Stimulated activated CD8-positive, alpha-beta memory T cell treated with anti-CD3 and anti-CD28 coated beads, Interleukin-4, amount 100 ng/mL, for 4 hours (primary cell): Measurements from ENCODE around the gene RASD2.
"Not testable (repeated sequence)": the region's sequence is repeated elsewhere in the genome, so short reads cannot be mapped to it uniquely, and the experiment has no call there.

Source experiments
- DNase-seq, 2 donors: peaks; one replicate each; pipeline ENCODE4 v3.0.0-alpha.2; 2020; ENCODE audit warnings: low read depth in 2 of 2, low spot score in 1 of 2

The RASD2 gene, protein sequence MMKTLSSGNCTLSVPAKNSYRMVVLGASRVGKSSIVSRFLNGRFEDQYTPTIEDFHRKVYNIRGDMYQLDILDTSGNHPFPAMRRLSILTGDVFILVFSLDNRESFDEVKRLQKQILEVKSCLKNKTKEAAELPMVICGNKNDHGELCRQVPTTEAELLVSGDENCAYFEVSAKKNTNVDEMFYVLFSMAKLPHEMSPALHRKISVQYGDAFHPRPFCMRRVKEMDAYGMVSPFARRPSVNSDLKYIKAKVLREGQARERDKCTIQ

DNA sequence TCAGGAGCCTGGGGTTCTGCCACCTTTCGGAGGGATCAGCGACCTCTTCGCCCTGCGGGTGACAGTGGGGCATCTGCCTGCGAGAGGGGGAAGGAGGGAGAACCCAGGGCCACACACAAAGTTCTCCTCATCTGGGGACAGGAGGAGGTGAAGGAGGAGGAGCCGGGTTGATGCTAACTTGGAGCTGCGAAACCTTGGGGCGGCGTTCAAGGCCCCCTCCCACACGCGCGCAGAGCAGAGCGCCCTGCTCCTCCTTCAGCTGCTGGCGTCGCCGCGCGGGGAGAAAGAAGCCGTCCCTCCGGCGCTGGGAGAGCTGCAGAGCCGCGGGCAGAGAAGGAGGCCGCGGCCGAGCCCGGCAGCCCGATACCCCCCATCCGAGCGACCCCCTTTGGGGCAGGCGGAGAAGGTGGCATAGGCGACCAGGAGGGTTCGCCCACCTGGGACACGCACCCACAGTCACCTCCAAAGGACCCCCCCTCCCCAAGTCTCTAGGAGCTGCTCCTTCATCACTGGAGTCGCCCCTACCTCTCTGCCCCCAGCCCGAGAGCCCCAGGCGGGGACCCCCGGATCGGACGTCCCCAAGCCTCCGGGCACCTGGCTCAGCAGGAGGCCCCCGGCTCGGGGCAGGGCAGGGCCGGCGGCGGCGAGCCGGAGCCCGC is at the start of gene RASD2:
TSS of gene RASD2 (plus strand) at position 237 of the 659 bp plus-strand sequence. CDS start 5,979 bp downstream, outside the sequence.
- DNase-seq: no peak

DNA sequence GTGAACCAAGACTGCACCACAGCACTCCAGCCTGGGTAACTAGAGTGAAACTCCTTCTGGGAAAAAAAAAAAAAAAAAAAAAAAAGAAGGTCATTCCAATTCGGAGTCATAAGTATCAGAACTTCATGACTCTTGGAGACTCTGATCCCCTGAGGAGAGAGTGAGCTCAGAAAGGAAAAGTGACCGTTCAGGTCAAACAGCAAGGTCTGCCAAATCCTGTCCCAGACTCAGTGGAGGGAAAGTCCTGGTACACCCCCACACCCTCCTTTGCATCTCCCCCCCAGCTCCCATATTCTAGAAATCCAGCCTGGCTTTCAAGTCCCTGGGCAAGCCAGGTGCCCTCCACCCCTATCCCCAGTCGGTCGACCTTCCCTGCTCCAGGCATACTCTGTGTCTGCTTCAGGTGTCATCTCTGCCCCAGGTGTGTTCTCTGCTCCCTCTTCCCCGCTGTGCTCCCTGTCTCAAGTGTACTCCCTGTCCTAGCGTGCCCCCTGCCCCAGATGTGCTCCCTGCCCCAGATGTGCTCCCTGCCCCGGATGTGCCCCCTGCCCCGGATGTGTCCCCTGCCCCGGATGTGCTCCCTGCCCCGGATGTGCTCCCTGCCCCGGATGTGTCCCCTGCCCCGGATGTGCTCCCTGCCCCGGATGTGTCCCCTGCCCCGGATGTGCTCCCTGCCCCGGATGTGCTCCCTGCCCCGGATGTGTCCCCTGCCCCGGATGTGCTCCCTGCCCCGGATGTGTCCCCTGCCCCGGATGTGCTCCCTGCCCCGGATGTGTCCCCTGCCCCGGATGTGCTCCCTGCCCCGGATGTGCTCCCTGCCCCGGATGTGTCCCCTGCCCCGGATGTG is 49.3 kb upstream of the RASD2 start:
- not testable (repeated sequence) for DNase-seq

DNA sequence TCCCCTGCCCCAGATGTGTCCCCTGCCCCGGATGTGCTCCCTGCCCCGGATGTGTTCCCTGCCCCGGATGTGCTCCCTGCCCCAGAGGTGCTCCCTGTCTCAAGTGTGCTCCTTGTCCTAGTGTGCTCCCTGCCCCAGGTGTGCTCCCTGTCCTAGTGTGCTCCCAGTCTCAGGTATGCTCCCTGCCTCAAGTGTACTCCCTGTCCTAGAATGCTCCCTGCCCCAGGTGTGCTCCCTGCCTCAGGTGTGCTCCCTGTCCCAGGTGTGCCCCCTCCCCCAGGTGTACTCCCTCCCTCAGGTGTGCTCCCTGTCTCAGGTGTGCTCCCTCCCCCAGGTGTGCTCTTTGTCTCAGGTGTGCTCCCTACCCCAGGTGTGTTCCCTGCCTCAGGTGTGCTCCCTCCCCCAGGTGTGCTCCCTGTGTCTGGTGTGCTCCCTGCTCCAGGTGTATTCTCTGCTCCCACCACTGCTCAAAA is 48.7 kb upstream of the RASD2 start:
- DNase-seq: no peak

DNA sequence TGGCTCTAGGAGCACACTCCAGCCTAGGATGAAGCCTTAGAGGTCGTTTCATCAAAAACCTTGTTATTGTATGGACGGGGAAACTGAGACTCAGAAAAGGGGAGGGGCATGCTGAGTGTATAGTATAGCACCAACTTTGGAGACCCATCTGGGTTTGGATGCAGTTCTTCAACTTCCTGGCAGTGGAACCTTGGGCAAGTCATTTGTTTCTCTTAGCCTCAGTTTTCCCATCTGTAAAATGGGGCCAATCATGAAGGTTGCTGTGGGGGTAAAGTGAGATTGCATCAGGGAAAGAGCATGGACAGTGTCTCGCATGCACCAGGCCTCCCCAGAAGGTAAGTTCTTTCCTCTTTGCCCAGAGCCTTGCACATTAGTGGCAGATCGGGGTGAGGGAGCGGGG is 47.6 kb upstream of the RASD2 start:
- no peak for DNase-seq

DNA sequence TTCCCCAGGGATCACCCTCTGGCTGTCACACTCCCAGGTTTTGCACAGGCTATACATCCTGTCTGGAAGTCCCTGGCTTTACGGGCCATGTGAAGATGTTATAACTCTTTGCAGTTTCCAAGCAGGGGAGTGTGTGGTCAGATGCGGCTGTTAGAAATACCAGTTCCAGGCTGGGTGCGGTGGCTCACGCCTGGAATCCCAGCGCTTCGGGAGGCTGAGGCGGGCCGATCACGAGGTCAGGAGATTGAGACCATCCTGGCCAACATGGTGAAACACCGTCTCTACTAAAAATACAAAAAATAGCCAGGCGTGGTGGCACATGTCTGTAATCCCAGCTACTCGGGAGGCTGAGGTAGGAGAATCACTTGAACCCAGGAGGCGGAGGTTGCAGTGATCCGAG is 44.9 kb upstream of the RASD2 start:
- not testable (repeated sequence) for DNase-seq

DNA sequence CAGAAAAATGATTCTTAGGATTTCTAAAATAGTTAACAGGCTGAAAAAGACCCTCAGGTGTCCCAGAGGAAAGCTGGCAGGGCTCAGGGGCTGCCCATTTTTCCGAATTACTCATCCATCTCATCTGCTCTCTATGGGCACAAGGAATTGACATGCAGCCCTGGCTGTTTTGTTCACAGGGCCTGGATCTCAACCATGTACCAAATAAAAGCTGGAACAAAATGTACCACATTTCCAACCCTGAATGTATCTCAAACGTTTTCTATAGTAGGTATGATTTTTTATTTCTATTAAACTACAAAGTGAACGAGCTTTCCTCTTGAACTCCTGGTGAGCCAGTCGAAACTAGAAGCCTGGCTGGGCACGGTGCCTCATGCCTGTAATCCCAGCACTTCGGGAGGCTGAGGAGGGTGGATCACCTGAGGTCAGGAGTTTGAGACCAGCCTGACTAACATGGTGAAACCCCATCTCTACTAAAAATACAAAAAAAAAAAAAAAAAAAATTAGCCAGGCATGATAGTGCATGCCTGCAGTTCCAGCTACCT is 43.8 kb upstream of the RASD2 start:
- no peak for DNase-seq

DNA sequence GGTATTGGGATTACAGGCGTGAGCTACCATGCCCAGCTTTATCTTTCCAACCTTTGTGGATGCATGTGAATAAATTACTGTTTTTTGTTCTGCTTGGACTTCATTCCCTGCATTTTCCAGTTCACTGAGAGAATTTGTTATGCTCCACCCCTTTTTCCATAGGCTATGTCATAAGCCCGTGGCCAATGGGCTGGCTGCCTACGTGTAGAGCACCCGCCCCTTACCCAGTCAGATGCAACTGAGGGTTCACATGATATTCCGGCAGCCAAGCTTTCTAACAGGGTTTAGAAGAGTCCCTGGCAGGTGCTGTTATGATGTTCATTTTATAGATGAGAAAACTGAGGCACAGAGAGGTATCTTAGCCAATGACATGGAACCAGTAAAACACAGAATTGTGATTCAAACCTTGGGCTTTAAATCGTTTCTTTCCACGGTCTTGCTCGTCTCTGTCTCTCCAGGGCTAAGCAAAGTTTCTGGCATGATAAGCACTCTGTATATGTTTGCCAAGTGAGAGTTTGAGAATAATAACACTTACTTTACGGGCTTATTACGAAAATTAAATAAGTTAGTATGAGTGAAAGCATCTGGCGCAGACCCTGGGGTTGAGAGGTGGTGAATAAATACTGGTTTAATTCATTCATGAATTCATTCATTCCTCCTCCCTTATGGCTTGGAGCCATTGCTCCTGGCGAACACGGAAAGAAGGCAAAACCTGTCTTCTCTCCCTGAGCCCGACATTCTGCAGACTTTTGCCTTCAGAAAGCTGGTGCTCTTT is 42.4 kb upstream of the RASD2 start:
- no peak for DNase-seq

DNA sequence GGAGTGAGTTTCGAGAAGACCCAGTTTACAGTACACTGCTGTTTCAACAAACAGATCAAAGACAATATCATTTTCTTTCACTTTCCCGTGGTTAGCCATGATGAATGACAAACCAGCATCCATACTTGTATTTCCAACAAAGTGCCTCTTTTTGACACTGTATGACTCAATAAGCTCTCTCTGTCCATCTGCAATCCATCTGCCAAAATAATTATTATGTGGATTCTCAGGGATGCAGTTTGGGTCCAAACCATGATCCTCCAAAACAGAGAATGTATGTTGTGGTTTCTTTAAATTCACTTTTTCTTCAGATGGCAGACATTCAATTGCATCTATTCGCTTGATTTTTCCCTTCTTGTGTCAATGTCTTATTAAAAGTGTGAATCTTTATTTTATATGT is 37.8 kb upstream of the RASD2 start:
- DNase-seq: no peak

DNA sequence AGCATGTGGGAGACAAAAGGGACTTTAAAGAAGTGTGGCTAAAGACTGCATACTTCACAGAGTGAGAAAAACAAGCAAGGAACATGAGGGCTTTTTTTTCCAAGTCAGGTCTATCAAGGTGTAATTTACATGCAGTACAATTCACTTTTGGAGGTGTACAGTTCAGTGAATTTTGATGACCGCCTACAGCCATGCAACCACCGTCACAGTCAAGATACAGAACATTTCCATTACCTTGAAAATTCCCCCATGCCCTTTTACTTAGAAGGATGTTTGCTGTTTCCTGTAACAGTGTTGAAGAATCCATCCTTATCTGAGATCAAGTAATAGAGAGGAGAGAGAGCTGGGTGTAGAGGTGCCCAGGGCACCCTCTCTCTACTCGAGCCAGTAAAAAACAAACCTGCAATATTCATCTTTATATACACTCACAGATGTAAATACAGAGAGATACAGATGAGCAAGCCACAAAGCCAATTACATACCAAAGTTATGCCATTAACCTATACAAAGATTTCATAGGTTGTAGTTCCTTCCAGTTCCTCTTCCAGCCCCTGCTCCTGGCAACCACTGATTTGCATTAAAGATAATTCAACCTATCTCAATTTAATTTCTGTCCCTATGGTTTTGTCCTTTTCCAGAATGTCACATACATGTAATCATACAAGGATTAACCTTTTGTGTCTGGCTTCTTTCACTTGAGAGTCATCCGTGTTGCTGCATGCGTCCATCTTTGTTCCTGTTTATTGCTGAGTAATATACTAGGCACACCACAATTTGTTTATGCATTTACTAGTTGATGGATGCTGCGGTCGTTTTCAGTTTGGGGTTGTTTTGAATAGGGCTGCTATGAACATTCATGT is 35.0 kb upstream of the RASD2 start:
- DNase-seq: no peak

DNA sequence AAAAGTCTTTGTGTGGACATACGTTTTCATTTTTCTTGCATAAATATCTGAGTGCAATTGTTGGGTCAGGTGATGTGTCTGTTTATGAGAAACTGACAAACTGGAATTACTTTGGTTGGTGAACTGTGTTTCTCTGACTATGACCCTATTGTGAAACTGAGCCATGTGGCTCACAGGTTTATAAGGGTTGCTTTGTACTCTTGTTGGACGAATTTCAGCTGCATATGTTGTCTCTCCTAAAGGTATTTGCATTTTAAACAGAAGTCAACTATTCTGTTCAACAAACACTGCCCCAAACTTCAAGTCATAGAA is 34.4 kb upstream of the RASD2 start:
- DNase-seq: no peak

DNA sequence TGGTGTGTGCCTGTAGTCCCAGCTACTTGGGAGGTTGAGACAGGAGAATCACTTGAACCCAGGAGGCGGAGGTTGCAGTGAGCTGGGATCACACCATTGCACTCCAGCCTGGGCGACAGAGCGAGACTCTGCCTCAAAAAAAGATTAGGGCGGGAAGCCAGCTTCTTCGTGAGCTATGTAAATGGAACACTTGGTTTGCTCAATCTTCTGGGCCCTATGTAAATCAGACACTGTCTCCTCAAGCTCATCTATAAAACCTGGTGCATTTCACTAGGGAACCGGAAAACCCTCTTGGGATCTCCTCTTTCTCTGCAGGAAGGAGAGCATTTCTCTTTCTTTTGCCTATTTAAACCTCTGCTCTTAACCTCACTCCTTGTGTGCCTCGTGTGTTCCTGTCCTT is 32.8 kb upstream of the RASD2 start:
- not testable (repeated sequence) for DNase-seq

DNA sequence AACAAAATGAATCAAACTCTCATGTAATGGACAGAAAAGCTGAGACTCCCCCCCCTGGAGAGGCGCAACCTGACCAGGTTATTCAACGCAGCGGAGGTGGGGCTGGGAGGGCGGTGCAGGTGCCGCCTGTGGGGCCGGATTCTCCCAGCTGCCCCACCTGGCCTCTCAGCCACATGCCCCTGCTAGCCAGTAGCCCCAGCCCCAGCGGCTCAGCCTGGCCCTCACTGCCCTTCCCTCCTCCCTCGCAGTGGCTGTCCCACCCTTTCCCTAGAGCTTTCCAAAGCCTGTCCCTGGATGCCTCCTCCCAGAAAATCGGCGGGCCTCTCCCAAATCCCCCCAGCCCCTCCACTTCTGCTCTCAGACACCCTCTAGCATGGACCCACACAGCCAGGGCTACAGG is 31.2 kb upstream of the RASD2 start:
- DNase-seq: no peak

DNA sequence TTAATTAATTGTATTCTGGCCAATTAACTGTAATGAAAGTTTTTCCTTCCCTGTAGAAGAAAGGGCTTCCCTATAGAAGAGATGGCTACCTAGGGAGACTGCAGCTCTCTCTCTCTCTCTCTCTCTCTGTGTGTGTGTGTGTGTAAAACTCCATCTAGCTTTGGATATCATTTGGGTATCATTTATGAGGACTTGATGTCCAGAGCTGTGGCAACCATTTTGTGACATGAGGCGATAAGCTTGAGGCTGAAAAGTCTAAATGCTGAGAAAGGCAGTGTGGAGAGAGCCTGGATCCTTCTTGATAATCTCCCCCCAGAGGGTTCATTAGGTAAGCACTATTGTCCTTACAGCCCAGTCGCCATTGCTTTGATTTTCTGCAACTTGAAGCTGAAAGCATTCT is 30.7 kb upstream of the RASD2 start:
- DNase-seq: no peak

DNA sequence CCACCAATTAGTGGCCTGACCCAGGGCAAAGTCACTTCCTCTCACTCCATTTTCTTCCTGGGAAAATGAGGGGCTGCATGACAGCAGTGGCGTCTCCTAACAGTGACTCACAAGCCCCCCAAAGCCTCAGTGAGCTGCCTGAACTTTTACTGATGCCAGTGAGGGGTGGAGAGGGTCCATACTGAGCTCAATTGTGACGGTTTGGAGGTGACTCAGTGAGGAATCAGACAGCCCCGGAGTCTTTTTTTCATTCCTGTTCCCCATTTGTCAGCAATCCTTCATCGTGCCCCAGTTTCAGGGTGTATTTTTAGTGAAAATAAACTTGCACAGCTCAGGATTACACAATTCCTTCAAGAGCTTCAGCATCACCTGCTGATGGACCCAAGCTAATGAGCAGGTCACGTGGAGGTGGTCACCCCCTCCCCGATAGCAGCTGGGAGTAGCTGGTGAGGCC is 30.1 kb upstream of the RASD2 start:
- no peak for DNase-seq

DNA sequence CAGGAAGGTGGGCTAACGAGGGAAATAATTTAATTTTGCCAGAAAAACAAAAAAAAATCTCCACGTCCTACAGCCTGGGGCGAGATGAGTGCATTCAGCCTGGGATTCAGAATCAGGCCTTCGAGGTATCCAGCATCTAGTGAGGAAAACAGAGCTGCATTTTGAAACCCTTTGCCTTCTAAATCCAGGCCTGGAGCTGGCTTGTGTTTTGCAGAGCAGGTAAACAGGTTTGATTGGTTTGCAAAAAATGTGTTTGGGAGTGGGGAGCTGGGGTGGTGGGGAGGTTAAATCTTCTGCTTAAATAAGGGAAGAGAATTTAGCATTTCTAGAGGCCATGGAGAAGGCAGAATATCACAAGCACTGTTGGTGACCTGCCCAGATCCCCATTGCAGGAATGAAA is 29.7 kb upstream of the RASD2 start:
- DNase-seq: no peak

DNA sequence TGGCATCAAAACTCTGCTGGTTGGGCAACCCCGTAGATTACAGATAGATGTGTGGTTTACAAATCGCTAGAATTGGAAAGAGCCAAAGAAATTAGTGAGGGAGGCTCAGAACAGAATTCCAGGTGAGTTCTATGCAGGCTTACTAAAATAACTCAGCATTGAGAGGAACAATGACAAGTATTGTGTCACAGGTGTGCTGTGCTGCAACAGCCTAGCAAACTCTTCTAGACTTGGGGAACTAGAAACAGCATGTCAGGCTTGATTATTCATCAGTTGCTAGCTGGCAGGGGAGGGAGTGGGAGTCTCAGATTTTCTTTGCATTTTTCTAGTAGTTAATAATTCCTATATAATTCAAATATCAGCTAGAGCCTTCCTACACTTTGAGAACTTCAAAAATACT is 26.3 kb upstream of the RASD2 start:
- no peak for DNase-seq

DNA sequence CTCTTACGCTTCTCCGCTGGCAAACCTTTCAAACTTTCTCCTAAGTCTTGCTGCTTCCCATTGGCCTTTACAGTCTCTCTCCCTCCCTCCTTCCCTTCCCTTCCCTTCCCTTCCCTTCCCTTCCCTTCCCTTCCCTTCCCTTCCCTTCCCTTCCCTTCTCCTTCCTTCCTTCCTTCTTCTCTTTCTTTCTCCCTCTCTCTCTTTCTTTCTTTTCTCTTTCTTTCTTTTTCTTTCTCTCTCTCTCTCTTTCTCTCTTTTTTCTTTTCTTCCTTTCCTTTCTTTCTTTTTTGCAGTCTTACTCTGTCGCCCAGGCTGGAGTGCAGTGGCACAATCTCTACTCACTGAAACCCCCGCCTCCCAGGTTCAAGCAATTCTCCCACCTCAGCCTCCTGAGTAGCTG is 24.7 kb upstream of the RASD2 start:
- not testable (repeated sequence) for DNase-seq

DNA sequence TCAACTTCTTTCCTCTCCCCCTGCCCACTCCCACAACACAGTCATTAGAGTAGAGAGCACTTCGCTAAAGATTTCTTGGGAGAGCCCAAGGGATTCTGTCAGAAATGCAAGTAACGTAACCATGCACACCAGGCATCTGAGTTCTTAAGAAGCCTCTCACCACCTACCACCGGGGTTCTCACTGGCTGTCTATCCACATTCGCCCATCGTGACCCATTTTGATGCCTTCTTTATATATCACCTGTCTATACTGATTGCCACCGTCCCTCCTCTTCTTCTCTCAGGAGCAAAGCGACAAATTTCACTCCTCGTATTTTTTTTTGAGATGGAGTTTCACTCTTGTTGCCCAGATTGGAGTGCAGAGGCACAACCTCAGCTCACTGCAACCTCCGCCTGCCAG is 23.9 kb upstream of the RASD2 start:
- DNase-seq: no peak

DNA sequence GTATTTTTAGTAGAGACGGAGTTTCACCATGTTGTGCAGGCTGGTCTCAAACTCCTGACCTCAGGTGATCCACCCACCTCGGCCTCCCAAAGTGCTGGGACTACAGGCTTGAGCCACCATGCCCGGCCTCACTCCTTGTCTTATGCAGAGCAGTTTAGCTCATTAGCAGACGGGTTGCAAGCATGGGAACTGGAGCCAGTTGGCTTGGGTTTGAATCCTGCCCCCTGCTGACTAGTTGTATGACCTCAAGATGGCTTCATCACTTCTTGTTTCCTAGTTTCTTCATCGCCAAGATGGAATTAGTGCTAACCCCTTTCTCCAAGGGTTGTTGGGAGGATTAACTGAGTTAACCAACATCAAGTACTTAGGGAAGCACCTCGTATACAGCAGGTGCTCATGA is 23.4 kb upstream of the RASD2 start:
- no peak for DNase-seq
